HepG2 (cell line): Measurements from ENCODE around the gene TBX5.

Source experiments
- ATF4 ChIP-seq, 2 experiments: fragments of 450-650 bp in 1 of 2; sonication (generic) in 1 of 2; formaldehyde crosslinking; IDR thresholded peaks; 2 replicates each; pipeline versions ENCODE4 v1.5.0 to v1.8.0; 2020 to 2022; ENCODE audit warnings: mild to moderate bottlenecking in 1 of 2, missing genetic modification reagents in 1 of 2
- CCAR2 ChIP-seq: fragments of 200-400 bp; formaldehyde crosslinking; optimal IDR thresholded peaks from 2 replicates; pipeline ENCODE3; 2018; ENCODE audit warnings: low read depth, mild to moderate bottlenecking, low read length, moderate library complexity
- CTCF ChIP-seq: sonication (generic); formaldehyde crosslinking; IDR thresholded peaks from 2 replicates; pipeline ENCODE4 v1.5.0; 2020; ENCODE audit warnings: mild to moderate bottlenecking, missing genetic modification reagents, moderate library complexity
- E2F5 ChIP-seq: sonication (generic); formaldehyde crosslinking; conservative IDR thresholded peaks from 2 replicates; pipeline ENCODE4 v1.4.0; 2020; ENCODE audit warnings: missing genetic modification reagents
- FOXO4 ChIP-seq: sonication (generic); formaldehyde crosslinking; conservative IDR thresholded peaks from 2 replicates; pipeline ENCODE4 v1.8.1; 2023; ENCODE audit warnings: missing genetic modification reagents
- HBP1 ChIP-seq: IDR thresholded peaks from 2 replicates; pipeline ENCODE4 v1.6.1; 2016; ENCODE audit warnings: low read depth, control low read depth
- ISX ChIP-seq: sonication (generic); formaldehyde crosslinking; conservative IDR thresholded peaks from 2 replicates; pipeline ENCODE4 v1.5.0; 2020; ENCODE audit warnings: missing genetic modification reagents
- MAFF ChIP-seq: IDR thresholded peaks from 2 replicates; pipeline ENCODE4 v1.6.1; 2011; ENCODE audit warnings: low read depth, low read length, improper control_type of control experiment
- MTA1 ChIP-seq: sonication (generic); formaldehyde crosslinking; IDR thresholded peaks from 2 replicates; pipeline ENCODE4 v1.4.0; 2020; ENCODE audit warnings: missing genetic modification reagents, mild to moderate bottlenecking, borderline replicate concordance
- RXRB ChIP-seq: IDR thresholded peaks from 2 replicates; pipeline ENCODE4 v1.6.1; 2016; ENCODE audit warnings: borderline replicate concordance, missing genetic modification reagents, missing compliant biosample characterization
- ZBTB42 ChIP-seq: sonication (generic); formaldehyde crosslinking; IDR thresholded peaks from 2 replicates; pipeline ENCODE4 v1.5.0; 2020; ENCODE audit warnings: mild to moderate bottlenecking, missing genetic modification reagents
- ZNF362 ChIP-seq: sonication (generic); formaldehyde crosslinking; IDR thresholded peaks from 2 replicates; pipeline ENCODE4 v1.4.0; 2020; ENCODE audit warnings: missing genetic modification reagents, mild to moderate bottlenecking, borderline replicate concordance

GRCh38 chr12:114414031-114414865 lies 8.3 kb upstream of the TBX5 start:
- TF ChIP-seq CCAR2: no peak
- no peak for TF ChIP-seq MAFF
- TF ChIP-seq MTA1: no peak
- TF ChIP-seq HBP1 (CRISPR knock-in tag): no peak
- no peak for TF ChIP-seq FOXO4 (CRISPR knock-in tag)
- TF ChIP-seq ISX (CRISPR knock-in tag): no peak
- TF ChIP-seq CTCF (CRISPR knock-in tag): no peak
- TF ChIP-seq ZBTB42: no peak
- no peak for TF ChIP-seq E2F5
- no peak for TF ChIP-seq ZNF362 (CRISPR knock-in tag)
- no peak for TF ChIP-seq RXRB
- TF ChIP-seq ATF4 (CRISPR knock-in tag; IDR thresholded peaks at IDR 0.05): no peak
